ENCODE results near the gene SLC35B3.
"Not testable (repeated sequence)": the region's sequence is repeated elsewhere in the genome, so short reads cannot be mapped to it uniquely, and the experiment has no call there.

The SLC35B3 gene

DNA sequence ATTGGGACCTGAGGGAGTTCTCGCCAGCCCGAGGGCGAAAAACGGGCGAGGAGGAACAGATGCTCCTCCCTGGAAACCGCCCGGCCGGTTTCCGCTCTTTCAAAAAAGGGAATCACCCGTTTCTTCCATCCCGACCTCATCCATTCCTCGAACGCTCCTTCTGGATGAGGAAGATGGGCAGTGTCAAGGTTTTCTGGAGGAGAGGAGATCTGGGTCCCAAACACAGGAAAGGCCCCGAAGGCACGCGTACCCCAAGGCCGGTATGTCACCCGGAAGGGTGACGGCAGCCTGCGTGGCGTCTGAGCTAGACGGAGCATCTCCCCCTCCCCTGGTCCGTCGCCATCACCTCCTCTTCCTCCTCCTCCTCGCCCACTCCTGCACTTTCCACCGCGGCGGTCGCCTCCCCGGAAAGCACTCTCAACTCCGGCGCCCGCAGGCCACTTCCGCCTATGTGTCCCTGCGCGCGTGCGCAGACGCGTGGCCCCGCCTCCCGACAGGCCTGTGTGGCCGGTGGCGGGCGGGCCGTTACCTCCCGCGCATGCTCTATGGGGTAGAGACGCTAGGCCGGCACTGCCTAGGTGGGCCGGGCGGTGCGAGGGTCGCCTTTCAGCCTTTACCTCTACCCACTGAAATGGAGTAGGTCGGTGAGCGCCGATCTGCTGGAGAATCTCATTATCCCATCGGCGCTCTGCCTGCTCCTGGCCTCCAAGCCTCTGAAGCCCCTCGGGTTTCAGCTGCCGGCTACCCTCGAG is at the start of gene SLC35B3:
Gene SLC35B3 (minus strand): TSS at position 453 of the 752 bp plus-strand sequence.
- peak; percentile 55 for DNase-seq (ENCODE audit: low read depth)

DNA sequence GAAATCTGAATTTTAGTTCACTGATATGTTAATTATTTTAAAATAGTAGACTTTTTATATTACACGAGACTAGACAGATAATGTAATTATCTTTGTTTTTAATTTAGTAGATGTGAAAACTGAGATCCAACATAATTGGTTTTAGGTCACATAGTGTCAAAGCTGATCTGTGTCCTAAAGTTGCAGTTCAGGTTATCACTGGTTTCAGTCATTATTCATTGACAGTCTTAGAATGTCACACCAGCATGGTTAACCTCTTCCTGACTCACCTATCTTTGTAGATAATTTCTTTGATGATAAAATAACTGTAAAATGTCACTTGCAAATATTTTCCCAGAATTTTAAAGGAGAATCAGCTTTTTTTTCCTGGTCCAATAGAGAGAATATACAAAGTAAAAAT is 48.3 kb upstream of the SLC35B3 start:
- DNase-seq (ENCODE audit: low read depth): no peak

DNA sequence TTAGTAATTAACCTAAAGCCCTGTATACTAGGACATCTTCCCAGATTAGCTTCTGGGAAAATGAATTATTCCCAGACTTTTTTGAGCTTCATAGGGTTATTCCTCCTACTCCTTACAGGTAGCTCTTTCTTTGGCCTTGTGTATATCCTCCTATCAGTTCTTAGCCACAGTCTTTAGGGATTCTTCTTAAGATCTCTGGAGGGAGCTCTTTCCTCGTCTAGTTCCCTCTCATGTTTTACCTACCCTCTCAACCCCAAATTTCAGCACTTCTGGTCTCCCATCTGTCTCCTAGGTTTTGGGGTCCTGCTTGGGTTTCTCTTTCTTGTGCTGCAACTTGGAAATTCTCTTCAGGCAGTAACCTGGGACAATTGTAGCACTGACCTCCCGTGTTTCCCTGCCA is 46.4 kb upstream of the SLC35B3 start:
- DNase-seq (ENCODE audit: low read depth): no peak

DNA sequence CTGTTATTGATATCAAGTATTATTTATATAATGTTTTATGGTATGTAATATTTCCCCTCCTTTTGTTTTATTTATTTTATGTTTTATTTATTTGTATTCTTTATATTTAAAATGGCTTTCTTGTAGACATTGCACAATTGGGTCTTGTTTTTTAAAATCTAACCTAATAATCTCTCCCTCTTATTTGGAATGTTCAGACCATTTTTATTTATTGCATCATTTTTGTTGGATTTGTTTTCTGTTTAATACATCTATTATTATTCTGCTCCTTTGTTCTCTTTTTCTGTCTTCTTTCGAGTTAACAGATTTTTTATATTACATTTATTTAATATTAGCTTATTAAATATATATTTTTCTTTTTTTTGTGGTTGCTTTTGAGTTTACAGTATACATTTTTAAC is 43.1 kb upstream of the SLC35B3 start:
- no peak for DNase-seq (ENCODE audit: low read depth)

DNA sequence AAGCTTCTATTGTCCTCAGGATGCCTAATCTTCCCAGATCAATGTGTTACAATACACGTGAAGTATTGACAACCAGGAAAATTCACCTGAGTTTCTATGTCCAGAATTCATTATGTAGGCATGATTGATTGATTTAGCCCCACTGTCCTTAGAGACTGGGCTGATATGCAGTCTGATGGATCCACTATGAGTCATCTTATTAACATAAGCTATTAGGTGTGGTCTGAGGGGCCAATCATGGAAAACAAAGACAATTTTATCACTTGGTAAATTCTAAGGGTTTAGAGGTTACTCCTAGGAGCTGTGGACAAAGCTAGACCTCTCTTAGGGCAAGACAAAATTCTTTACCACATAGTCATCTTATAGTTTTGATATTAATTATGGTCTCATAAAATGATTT is 41.3 kb upstream of the SLC35B3 start:
- no peak for DNase-seq (ENCODE audit: low read depth)

DNA sequence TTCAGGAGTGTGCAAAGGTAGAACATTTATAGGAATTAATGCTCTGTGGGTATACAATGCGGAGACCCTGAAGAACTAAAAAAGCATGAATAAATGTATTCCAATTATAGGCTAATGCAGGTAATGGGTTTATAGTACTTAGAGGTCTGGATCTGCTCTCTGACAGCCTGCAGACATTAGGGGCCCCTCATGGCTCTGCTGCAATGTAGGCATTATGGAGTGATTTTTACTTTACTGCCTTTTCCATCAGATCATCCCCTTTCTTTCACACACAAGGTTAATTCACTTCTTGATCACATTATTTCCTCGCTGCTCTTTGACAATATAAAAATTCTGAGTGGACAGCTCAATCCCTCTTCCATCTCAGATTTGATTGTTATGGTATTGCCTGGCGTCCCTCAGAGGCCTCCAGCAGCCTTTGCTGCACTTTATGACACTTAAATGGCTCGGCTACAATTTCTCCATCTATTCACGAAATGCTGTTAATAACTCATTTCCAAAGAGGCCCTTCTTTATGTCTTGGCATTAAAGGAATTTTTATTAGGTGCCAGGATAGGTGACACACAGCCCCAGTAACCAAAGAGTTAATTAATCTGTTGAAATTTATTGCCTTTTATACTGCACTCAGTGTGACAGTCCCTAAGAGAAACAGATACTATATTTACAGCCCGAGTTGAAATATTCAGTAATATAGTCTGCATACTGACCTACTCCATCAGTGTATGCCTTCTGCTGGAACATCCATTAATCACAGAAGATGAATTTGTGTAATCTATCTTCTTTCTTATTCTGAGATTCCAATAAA is 33.4 kb upstream of the SLC35B3 start:
- no peak for DNase-seq (ENCODE audit: low read depth)

DNA sequence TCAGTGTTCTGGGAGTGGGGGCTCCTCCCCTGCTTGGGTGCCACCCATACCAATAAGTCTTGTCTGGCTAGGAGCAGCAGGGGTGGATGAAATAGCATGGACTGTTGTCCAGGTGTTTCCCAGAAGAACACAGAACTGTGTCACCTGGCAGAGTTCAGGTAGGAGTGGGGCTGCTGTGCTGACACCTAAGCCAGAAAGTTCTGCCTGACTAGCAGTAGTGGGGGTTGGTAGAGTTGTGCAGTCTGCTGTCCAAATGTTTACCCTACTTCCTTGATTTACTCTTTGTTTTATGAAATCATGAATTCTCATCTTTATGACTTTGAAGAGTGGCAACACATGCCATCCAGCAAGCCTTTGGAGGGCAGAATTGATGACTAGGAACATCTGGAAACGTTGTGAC is 27.3 kb upstream of the SLC35B3 start:
- no peak for DNase-seq (ENCODE audit: low read depth)

DNA sequence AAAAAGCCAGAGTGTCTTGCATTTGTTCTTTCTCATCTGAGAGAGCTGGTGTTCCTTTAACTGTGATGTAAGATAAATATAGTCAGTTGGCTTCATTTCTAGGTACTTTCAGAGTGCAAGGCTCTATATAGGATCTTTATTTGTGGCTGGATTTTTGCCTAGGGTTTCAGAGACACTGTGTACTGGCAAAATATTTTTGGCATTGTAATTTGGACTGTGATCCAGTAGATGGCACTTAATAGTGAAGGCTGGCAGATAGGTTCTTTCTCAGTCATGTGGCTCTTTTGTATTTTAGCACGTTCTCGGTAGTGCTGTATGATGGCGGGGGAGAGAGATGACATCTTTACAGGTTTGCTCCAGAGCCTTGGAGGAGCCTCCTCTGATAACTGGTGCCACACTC is 26.8 kb upstream of the SLC35B3 start:
- no peak for DNase-seq (ENCODE audit: low read depth)

DNA sequence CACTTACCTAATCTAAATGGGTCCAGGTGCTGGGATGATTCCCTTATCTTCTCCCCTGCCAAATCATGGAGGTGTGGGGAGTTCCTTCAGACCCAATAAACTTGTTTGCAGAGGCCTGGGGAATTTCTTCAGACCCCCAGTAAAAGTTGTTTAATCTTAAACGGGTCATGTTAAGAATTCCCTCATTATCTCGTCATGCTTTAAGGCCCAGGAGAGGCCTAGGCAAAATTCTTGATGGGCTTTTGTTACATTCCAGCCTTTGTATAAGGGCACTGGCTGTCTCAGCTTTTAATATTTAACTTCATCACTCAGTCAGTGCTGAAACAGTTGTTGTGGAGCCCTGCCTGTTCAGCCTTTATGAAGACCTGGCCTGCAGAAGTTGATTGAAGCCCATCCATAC is 11.0 kb upstream of the SLC35B3 start:
- no peak for DNase-seq (ENCODE audit: low read depth)

DNA sequence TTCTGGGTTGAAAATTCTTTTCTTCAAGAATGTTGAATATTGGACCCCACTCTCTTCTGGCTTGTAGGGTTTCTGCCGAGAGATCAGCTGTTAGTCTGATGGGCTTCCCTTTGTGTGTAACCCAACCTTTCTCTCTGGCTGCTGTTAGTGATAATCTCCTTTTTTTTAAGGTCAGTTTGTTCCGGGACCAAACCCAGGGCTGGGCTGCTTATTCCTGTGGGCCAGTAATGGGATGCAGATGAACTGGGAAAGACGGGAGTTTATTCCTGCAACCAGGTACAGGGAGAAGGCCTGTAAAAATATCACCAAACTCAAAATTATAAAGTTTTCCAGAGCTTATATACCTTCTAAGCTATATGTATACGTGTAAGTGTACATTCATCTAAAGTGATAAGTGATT is 10.6 kb upstream of the SLC35B3 start:
- not testable (repeated sequence) for DNase-seq (ENCODE audit: low read depth)

DNA sequence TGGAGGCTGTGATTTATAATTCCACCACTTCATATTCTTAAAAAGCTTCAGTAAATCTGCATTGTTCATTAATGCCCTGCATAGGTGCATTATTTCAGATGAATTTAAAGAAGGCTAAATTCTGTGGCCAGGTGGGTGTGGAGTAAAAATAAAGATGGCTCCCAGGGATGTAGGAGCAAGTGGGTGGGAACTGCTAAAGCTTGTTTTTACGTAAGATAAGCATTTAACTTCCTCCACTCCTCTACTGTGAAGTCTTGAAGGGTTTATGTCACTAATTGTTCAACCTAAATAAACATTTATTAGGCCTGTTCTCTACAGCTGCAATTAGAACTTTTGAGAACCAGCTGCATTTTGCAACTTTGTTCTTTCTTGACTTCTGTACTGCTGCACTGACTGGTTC is 6.8 kb upstream of the SLC35B3 start:
- DNase-seq (ENCODE audit: low read depth): no peak

DNA sequence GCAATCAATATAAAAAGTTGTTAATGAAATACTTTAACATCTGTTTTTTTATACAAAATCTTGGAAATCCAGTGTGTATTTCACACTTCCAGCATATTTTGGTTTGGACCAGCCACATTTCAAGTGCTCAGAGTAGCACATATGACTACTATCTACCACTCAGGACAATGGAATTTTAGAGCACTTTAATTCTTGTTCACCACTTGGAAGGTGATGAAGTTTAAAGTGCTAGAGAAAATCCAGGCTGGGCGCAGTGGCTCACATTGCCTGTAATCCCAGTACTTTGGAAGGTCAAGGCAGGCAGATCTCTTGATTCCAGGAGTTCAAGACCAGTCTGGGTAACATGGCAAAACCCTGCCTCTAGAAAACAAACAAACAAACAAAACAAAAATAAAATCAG is 6.1 kb upstream of the SLC35B3 start:
- DNase-seq (ENCODE audit: low read depth): no peak

DNA sequence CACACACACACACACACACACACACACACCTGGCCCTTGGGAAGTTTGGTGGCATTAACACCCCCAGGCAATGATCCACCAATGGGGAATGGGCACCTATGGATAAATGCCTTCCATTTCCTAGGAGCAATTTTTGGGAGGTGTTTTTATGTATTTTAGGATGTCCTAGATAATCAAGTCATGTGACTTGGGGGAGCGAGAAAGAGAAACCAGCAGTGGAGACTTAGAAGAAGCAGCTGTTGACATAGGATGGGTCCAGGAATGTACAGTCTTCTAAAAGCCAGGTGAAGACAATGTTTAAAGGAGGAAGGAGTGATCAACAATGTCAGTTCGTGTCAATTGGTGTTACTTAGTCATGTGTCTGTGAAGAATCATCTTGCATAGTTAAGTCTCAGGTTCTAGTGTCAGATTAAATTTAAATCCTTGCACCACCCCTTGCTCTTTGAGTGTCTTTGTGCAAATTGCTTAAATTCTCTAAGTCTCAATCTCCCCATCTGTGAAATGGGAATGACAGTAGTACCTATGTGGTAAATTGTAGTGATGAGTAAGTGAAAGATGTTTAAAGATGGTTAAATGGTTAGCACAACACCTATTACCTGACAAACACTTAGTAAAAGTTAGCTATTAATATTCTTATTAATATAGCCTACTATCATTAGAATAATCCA is 4.4 kb upstream of the SLC35B3 start:
- no peak for DNase-seq (ENCODE audit: low read depth)

DNA sequence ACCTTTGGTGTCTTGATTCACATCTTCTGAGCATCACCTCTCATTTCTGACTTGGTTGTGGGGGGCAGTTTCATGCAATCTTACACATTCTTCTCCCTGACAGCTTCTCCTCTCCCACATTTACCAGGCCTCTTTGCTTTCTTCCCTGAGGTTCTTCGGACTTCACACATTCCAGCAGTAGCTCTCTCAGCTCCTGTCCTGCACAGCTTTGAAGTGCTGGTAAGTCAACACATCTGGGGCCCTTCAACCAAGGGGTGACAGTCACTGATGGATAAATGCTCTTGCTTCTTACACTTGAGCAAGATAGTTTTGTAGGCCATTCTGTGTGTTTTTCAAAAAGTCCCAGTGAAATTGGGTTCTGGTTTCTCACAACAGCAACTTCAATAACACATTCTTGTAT is 2.5 kb upstream of the SLC35B3 start:
- no peak for DNase-seq (ENCODE audit: low read depth)

DNA sequence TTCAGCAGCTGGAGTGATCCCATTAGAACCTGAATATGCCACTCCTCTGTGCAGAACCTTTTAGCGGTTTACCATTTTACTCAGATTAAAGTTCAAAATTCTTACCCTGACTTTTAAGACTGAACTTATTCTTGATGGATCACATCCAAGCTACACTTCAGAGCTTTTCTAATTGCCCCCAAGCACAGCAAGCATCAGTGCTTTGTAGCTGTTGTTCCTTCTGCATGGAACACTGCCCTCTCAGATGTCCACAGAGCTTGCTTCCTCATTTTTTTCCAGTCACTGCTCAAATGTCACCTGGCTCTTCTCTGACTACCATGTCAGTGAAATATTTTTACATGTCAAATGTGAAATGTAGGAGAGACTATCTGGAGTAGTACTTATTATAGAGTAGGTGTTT is 1.6 kb upstream of the SLC35B3 start:
- no peak for DNase-seq (ENCODE audit: low read depth)

DNA sequence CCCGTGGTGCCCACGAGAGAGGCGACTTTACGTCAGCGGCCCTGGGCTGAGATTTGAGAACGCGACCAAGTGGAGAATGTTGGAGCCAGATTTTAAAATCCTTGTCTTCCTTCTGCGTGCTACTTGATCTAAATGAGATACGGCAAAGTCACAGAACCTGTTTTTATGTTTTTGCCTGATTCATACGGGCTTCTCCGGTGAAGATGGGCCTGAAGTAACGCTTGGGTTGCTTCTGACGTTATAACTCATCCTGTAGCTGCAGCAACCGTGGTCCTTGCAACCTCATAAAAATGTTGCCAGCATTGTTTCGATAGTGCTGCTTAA is 462 bp upstream of the SLC35B3 start:
- no peak for DNase-seq (ENCODE audit: low read depth)

DNA sequence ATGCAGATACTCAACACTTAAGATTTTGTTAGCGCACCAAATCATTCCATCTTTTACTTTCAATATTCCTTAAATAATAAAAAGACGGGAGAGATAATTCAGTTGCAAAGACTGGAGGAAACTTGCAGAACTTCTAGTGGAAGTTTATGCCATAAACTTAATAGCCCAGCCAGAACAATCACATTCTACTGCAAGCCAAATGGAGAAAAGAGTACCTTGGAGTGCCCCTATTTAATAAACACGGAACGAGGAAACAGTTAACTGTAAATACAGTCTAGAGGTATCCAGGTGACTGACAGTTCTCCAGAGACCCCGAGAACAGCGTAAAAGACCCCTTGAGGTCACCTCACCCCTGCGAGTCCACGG is 635 bp downstream of the SLC35B3 start:
- no peak for DNase-seq (ENCODE audit: low read depth)

DNA sequence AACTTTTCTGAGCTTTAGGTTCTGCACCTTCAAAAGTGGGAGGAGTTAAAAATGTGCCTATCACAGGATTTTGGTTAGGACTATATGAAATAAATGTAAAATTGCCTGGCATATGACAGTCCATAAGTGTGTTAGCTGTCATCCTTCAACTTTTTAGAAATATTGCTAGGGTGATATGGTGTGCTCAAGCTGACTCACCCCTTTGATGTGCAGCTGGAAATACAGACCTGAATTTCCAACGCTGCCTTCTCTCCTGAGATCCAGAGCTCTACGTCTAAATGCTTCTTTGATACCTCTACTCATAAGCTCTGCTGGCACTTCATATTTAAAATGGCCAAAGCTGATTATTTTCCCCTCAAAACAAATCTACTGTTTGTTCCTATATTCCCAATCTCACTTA is 2.7 kb downstream of the SLC35B3 start:
- DNase-seq (ENCODE audit: low read depth): no peak

DNA sequence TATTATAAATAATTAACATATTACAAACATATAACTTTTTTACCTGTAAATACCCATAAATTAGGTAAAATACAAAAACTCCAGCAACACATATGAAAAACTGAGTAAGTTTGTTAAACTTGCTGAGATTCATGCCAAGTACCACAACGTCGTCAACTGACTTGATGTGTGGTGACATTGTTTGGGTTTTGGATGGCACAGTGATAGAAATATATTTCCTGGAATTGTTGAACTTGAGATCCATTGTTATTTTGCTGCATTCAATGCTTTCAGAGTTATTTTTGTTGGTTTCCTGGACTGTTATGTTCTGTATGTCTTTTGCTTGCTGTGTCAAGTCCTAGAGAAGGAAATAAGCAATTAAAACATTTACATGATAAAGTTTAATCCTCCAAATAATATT is 5.5 kb downstream of the SLC35B3 start:
- DNase-seq (ENCODE audit: low read depth): no peak

DNA sequence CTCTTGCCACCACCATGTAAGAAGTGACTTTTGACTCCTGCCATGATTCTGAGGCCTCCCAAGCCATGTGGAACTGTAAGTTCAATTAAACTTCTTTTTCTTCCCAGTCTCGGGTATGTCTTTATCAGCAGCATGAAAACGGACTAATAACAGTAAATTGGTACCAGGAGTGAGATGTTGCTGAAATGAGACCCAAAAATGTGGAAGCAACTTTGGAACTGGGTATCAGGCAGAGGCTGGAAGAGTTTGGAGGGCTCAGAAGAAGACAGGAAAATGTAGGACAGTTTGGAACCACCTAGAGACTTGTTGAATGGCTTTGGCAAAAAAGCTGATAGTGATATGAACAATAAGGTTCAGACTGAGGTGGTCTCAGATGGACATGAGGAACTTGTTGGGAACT is 8.8 kb downstream of the SLC35B3 start:
- not testable (repeated sequence) for DNase-seq (ENCODE audit: low read depth)

DNA sequence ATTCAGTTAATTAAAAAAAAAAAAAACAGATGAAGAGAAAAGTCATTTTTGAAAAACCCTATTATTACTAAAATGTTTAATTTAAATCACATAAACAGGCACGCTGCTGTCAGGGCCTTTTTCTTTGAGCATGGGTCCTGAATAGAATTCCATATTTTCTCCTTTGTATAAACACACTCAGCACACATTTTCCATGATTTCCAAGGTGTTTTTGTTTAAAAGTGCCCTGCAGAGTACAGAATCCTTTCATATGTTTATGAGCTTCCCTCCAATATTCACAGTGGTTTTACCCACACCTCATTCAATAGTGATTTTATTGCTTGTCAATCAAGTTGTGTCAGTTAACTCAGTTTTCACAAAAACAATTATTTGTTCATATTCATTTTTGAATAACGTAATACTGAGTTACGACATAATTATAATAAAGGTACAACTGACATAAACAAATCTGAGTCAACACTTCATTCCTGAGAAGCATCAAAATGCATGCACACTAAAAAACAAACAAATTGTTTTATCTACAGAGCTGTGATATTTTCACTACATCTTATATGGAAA is 15.2 kb downstream of the SLC35B3 start:
- DNase-seq (ENCODE audit: low read depth): no peak

DNA sequence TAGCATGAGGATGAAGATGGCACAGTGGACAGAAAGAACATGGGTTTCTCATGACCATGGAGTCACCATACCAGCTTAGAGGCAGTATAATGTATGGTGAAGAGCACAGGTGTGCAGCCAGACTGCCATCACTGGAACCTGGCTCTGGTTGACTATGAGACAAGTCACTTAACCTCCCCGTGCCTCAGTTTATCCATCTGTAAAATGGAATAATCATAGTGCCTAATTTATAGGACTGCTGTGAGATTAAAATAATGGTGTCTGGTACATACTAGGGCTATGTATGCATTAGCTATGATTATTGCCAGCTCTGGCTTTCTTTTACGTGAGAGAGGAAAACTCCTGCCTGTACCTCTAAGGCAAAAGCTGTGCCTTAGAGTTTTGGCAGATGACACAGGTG is 19.4 kb downstream of the SLC35B3 start:
- DNase-seq (ENCODE audit: low read depth): no peak

DNA sequence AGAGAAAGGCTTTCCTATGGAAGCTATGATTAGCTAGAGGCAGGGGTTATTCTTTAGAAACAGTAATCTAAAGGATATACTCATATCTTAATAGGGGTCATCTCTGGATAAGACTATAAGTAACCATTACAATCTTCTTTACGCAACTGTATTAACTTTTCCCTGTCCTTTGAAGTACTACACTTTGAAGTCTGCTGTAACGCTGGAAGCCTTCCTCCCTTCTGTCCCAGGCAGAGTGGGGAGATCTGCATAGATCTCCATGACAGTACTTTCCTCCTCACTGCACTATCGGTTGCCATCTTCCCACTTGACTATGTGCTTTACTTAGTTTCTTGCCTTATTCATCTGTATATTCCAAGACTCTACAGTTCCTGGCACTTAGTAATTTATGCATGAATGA is 20.1 kb downstream of the SLC35B3 start:
- no peak for DNase-seq (ENCODE audit: low read depth)

All from non-pigmented ciliary epithelial cell (primary cell).